BJ (cell line): ENCODE data around the gene MGAT1. TPM values are rescaled to one million over a fixed set of nuclear protein-coding genes. Genes with fewer than 3 reads are reported as not detected.
"Not testable (repeated sequence)": the region's sequence is repeated elsewhere in the genome, so short reads cannot be mapped to it uniquely, and the experiment has no call there.

Experiments used
- CTCF ChIA-PET: fragments of 350-600 bp; formaldehyde crosslinking; extraction: SDS; loops from one replicate; lab custom pipeline; 2021; ENCODE audit warnings: antibody characterized with exemption, inconsistent platforms; lab: Yijun Ruan, JAX
- POLR2A ChIA-PET: fragments of 300-600 bp; sonication (Branson Sonifier 250); formaldehyde crosslinking; extraction: SDS; loops from one replicate; lab custom pipeline; 2021; ENCODE audit warnings: antibody characterized with exemption; lab: Charles Lee
- DNase-seq: peaks from one replicate; pipeline ENCODE4 v3.0.0-alpha.2; 2011; ENCODE audit warnings: low read depth
- H3K27me3 ChIP-seq: 2 replicates; pipeline ENCODE4 v1.6.0; 2011; ENCODE audit warnings: low read length; ENCODE audit not compliant: control insufficient read depth, insufficient read depth
- H3K36me3 ChIP-seq: 2 replicates; pipeline ENCODE4 v1.5.1; 2011; ENCODE audit warnings: low read length; ENCODE audit not compliant: control insufficient read depth, insufficient read depth
- H3K4me3 ChIP-seq: 2 replicates; pipeline ENCODE4 v1.5.1; 2011; ENCODE audit warnings: low read depth, mild to moderate bottlenecking, control low read depth, low read length
- CTCF ChIP-seq: IDR thresholded peaks from 2 replicates; pipeline ENCODE4 v1.5.1; 2011; ENCODE audit warnings: low read depth, mild to moderate bottlenecking, control low read depth, inconsistent platforms, low read length, moderate library complexity; ENCODE audit not compliant: insufficient read depth
- polyA plus RNA-seq: library from polyadenylated mRNA; depleted of rRNA; stranded (reverse); fragments of >200 nt; gene quantifications from 2 replicates; pipeline ENCODE4 v1.2.3, GENCODE V29; 2011

MGAT1 gene
- polyA plus RNA-seq, 1 experiment: 197 TPM

- no peak for TF ChIP-seq CTCF
- DNase-seq: no peak
- no peaks in the 10 kb centered on the region for H3K36me3 ChIP-seq
- H3K27me3 ChIP-seq: no peaks in the 10 kb centered on the region
- ChIA-PET POLR2A (no interaction called here), CTCF (no interaction called here)
- no peak overlapping the region for H3K4me3 ChIP-seq
Measured at GRCh38 chr5:180755601-180756000, 47.0 kb downstream of the MGAT1 start.

DNA sequence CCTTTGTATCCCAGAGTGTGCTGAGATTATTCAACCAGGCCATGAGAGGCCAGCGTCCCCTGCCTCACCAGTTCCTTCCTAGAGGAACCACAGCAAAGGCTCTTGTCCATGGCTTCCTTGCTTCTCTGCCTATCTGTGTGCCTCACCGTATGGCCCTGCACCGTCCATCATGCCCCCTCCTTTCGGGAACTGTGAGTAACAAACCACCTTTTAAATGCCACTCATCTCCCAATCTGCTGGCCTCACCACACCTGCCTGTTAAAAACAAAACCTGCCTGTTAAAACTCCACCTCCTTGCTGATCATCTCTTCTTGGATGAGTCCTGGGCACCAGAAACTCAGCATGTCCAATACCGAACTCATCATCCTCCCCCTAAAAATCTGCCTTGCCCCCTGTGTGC is 58.4 kb downstream of the MGAT1 start:
- no peak for TF ChIP-seq CTCF
- DNase-seq: no peak
- no peaks in the 10 kb centered on the region for H3K36me3 ChIP-seq
- H3K4me3 ChIP-seq: no peak overlapping the region
- POLR2A ChIA-PET: no interaction called here
- CTCF ChIA-PET: no interaction called here
- no peaks in the 10 kb centered on the region for H3K27me3 ChIP-seq

- no peak for TF ChIP-seq CTCF
- POLR2A ChIA-PET: no interaction called here
- CTCF ChIA-PET: no interaction called here
- Histone ChIP-seq H3K4me3 (no peak overlapping the region), H3K36me3 (no peaks in the 10 kb centered on the region), H3K27me3 (no peaks in the 10 kb centered on the region)
- no peak for DNase-seq
Measured at GRCh38 chr5:180742727-180743126, 59.9 kb downstream of the MGAT1 start.

GRCh38 chr5:180740953-180741352 is 61.7 kb downstream of the MGAT1 start:
- CTCF ChIA-PET: not testable (repeated sequence)

DNA sequence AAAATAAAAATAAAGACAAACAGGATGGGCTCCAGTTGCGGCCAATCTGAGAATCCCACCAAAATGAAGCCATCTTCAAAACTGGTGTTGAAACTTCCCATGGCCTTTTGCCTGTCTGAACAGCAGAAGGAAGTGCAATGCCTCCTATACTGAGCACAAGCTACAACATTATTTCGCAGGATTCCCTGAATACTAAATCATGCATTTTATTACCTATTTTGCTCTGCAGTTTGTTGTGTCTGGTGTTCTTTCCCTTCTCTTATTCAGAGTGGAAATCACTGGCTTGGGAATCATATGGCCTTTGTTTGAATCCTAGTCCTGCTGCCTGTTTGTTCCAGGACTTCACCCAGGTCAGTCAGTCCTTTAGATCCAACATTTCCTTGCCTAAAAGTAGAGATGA is 62.6 kb downstream of the MGAT1 start, which contains the start of gene OR2Y1:
TSS of gene OR2Y1 (minus strand) at position 101 of the 400 bp plus-strand sequence. CDS start at position 101, 0 bp downstream.
- ChIA-PET POLR2A (no interaction called here), CTCF (no interaction called here)
- H3K27me3 ChIP-seq: no peaks in the 10 kb centered on the region
- H3K36me3 ChIP-seq: no peaks in the 10 kb centered on the region
- DNase-seq: no peak
- TF ChIP-seq CTCF: no peak
- H3K4me3 ChIP-seq: no peak within 1 kb of the TSS

More at GRCh38 chr5:180740953-180741352, 61.7 kb downstream of the MGAT1 start:
- DNase-seq, H3K27me3 ChIP-seq, H3K4me3 ChIP-seq, H3K36me3 ChIP-seq, POLR2A ChIA-PET: not testable (repeated sequence)

- Histone ChIP-seq H3K4me3 (no peak overlapping the region), H3K36me3 (no peaks in the 10 kb centered on the region), H3K27me3 (no peaks in the 10 kb centered on the region)
- POLR2A ChIA-PET: no interaction called here
- no peak for TF ChIP-seq CTCF
- CTCF ChIA-PET: no interaction called here
- no peak for DNase-seq
Measured at GRCh38 chr5:180739271-180739670, 63.3 kb downstream of the MGAT1 start.
